Measurements from ENCODE around the gene TMEM178B. TPM values are rescaled to one million over a fixed set of nuclear protein-coding genes. Genes with fewer than 3 reads are reported as not detected.

Gene TMEM178B
- total and polyA plus RNA-seq, 9 of the 15 experiments (the other 6 are each of a cell fraction or from before 2014, with no cell fraction given) = under 0.01 to 0.03 (median 0.01) TPM; not detected in 5

DNA sequence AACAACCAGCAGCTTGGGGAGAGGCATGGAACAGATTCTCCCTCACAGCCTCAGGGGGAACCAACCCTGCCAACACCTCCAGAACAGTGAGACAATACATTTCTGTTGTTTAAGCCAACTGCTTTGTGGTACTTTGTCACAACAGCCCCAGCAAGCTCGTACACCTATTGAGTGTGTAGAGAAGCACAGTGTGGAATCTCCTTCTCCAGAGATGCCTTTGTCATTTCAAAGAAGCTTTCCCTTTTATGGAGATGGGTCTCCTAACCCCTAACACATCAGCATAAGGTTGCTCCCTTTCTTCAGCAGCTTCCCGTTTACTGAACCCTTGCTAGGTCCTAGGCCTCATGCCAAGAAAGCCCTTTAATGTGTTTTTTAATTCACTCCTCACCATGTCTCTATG lies 416.6 kb downstream of the TMEM178B start:
- Histone ChIP-seq H4K20me1 (replicated peaks; ENCODE audit: control insufficient read depth, insufficient read depth, low read length) (no peaks in the 10 kb centered on the region), H3K9me3 (replicated peaks; ENCODE audit: control insufficient read depth, insufficient read depth, low read depth, low read length) (no peaks in the 10 kb centered on the region), H3K4me2 (ENCODE audit: insufficient read depth, low read length) (no peak overlapping the region), H3K27me3 (ENCODE audit: control insufficient read depth in 2 of 2, insufficient read depth in 2 of 2, low read length in 2 of 2) (peaks cover 6 to 31% of the 10 kb centered on the region in 2 experiments; a peak in 2 of 5 replicates), H3K36me3 (ENCODE audit: control insufficient read depth, insufficient read depth, low read length) (no peaks in the 10 kb centered on the region), H3K27ac (ENCODE audit: extremely low read depth, low read depth, low read length) (no peak overlapping the region), H3K9ac (ENCODE audit: insufficient read depth in 1 of 2, low read depth in 2 of 2, low read length in 2 of 2) (no peak overlapping the region), H2AFZ (ENCODE audit: low read depth, low read length) (no peak overlapping the region), H3K79me2 (ENCODE audit: control insufficient read depth, insufficient read depth, low read length) (no peaks in the 10 kb centered on the region), H3K9me1 (ENCODE audit: control insufficient read depth, insufficient read depth, low read length) (no peaks in the 10 kb centered on the region), H3K4me3 (no peak overlapping the region), H3K4me1 (replicated peaks in 1 of 2; ENCODE audit: control insufficient read depth in 2 of 2, insufficient read depth in 2 of 2, low read length in 2 of 2) (no peaks in the 10 kb centered on the region)
- no peak for TF ChIP-seq MAFG (tag; conservative IDR thresholded peaks at IDR 0.05)
- TF ChIP-seq CBX3 (IDR thresholded peaks at IDR 0.05; ENCODE audit: borderline replicate concordance in 1 of 2, low read length in 2 of 2) = no peak
- TF ChIP-seq, protein P1, sequence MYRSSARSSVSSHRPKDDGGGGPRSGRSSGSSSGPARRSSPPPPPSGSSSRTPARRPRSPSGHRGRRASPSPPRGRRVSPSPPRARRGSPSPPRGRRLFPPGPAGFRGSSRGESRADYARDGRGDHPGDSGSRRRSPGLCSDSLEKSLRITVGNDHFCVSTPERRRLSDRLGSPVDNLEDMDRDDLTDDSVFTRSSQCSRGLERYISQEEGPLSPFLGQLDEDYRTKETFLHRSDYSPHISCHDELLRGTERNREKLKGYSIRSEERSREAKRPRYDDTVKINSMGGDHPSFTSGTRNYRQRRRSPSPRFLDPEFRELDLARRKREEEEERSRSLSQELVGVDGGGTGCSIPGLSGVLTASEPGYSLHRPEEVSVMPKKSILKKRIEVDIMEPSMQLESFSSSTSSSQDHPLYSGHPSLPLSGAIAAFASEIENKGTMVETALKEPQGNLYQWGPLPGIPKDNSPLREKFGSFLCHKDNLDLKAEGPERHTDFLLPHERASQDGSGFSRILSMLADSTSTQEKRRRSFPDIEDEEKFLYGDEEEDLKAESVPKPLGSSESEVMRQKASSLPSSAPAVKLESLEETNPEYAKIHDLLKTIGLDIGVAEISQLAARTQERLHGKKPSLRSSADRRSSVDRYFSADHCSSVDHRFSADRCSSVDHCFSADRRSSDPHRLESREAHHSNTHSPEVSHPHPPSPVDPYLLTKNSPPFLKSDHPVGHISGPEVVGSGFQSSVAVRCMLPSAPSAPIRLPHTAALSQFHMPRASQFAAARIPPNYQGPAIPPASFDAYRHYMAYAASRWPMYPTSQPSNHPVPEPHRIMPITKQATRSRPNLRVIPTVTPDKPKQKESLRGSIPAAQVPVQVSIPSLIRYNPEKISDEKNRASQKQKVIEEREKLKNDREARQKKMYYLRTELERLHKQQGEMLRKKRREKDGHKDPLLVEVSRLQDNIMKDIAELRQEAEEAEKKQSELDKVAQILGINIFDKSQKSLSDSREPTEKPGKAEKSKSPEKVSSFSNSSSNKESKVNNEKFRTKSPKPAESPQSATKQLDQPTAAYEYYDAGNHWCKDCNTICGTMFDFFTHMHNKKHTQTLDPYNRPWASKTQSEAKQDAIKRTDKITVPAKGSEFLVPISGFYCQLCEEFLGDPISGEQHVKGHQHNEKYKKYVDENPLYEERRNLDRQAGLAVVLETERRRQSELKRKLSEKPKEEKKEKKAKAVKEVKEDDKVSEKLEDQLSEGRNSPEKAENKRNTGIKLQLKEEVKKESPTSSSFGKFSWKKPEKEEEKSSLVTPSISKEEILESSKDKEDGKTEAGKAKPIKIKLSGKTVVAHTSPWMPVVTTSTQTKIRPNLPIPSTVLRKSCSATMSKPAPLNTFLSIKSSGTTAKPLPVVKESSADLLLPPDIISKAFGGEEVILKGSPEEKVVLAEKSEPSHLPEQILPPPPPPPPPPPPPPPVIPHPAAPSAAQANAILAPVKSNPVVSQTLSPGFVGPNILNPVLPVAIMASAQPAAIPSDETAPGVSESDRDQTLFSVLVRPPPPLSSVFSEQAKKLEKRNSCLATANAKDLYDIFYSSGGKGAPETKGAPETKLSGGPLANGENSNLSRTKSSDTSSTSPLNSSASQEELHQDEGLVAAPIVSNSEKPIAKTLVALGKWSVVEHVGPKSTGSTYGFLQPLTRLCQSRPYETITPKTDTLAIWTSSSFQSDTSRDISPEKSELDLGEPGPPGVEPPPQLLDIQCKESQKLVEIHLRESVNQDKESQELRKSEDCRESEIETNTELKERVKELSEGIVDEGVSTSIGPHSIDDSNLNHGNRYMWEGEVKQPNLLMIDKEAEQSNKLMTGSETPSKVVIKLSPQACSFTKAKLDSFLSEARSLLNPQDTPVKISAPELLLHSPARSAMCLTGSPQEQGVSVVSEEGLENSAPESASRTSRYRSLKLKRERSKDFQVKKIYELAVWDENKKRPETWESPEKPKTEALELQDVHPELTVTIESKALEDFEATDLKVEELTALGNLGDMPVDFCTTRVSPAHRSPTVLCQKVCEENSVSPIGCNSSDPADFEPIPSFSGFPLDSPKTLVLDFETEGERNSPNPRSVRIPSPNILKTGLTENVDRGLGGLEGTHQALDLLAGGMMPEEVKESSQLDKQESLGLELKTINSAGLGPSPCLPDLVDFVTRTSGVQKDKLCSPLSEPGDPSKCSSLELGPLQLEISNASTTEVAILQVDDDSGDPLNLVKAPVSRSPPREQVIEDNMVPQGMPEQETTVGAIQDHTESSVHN (IDR thresholded peaks at IDR 0.05; ENCODE audit: borderline replicate concordance in 1 of 2, low read depth in 1 of 2) = no peak
- TF ChIP-seq ARID2 (IDR thresholded peaks at IDR 0.05) = no peak
- TF ChIP-seq SP2 (IDR thresholded peaks at IDR 0.05; ENCODE audit: extremely low read depth, low read depth, low read length, poor library complexity, severe bottlenecking) = no peak
- TF ChIP-seq ATF3 (IDR thresholded peaks at IDR 0.05) = no peak
- TF ChIP-seq ATF3 (CRISPR knock-in tag; conservative IDR thresholded peaks at IDR 0.05) = no peak
- no peak for TF ChIP-seq ZNF583 (CRISPR knock-in tag; IDR thresholded peaks at IDR 0.05)
- TF ChIP-seq NR3C1 (CRISPR knock-in tag; IDR thresholded peaks at IDR 0.05) = no peak
- TF ChIP-seq ZNF707 (CRISPR knock-in tag; conservative IDR thresholded peaks at IDR 0.05) = no peak
- no peak for TF ChIP-seq MTF1 (CRISPR knock-in tag; IDR thresholded peaks at IDR 0.05; ENCODE audit: borderline replicate concordance)
- no peak for TF ChIP-seq SMAD3 (CRISPR knock-in tag; conservative IDR thresholded peaks at IDR 0.05)
- TF ChIP-seq PYGO2 (tag; IDR thresholded peaks at IDR 0.05) = no peak
- TF ChIP-seq IFI16 (CRISPR knock-in tag; IDR thresholded peaks at IDR 0.05) = no peak
- TF ChIP-seq KDM4B (IDR thresholded peaks at IDR 0.05; ENCODE audit: borderline replicate concordance in 2 of 2, low read depth in 1 of 2) = no peak
- ATAC-seq (no peak; the same call in 2 of the 3 replicates), FAIRE-seq (no peak), DNase-seq (ENCODE audit: extremely low read depth in 1 of 4, low spot score in 3 of 4) (no peak)
- in situ Hi-C loops (cut with MboI) (no loop called here), intact Hi-C loops (cut with micrococcal nuclease) (no loop called here)
- ChIA-PET POLR2A (interaction anchor here (1.1 kb wide), 1 partner anchor 18 kb away, joined by 3 read pairs; no protein-coding TSS in a partner anchor), CTCF (ENCODE audit: low intra/inter-chr PET ratio) (no interaction called here)
- no TSS peak for BruUV-seq (replicated peaks)
- WGBS (ENCODE audit: insufficient coverage, low coverage, missing lambda C conversion rate) = 0% methylated on average over 2 of the region's 2 CpGs
